HG03139 (cell line): ENCODE measurements around the gene PLCB1.

Experiments used
- ATAC-seq: cut with Tn5 transposase; IDR thresholded peaks from one replicate; pipeline ENCODE4 v1.9.1; 2021; ENCODE audit not compliant: unreplicated experiment

PLCB1 gene

GRCh38 chr20:8480597-8480996 is 348.5 kb downstream of the PLCB1 start:
- no peak for ATAC-seq

- no peak for ATAC-seq
Measured at GRCh38 chr20:8487696-8488095, 355.6 kb downstream of the PLCB1 start.

GRCh38 chr20:8489094-8489883 is 357.2 kb downstream of the PLCB1 start:
- ATAC-seq: no peak

GRCh38 chr20:8490076-8490830 is 358.2 kb downstream of the PLCB1 start:
- no peak for ATAC-seq

- ATAC-seq: no peak
Measured at GRCh38 chr20:8492173-8492572, 360.1 kb downstream of the PLCB1 start.

GRCh38 chr20:8498571-8498970 is 366.5 kb downstream of the PLCB1 start:
- no peak for ATAC-seq

- ATAC-seq: no peak
Measured at GRCh38 chr20:8504030-8504429, 372.0 kb downstream of the PLCB1 start.

GRCh38 chr20:8505476-8506200 is 373.6 kb downstream of the PLCB1 start:
- no peak for ATAC-seq

GRCh38 chr20:8507231-8507630 is 375.2 kb downstream of the PLCB1 start:
- no peak for ATAC-seq

- no peak for ATAC-seq
Measured at GRCh38 chr20:8509809-8510208, 377.7 kb downstream of the PLCB1 start.

- no peak for ATAC-seq
Measured at GRCh38 chr20:8510808-8511207, 378.7 kb downstream of the PLCB1 start.

GRCh38 chr20:8512003-8512402 is 379.9 kb downstream of the PLCB1 start:
- ATAC-seq: no peak

GRCh38 chr20:8515810-8516435 is 383.9 kb downstream of the PLCB1 start:
- ATAC-seq: no peak

- ATAC-seq: no peak
Measured at GRCh38 chr20:8518878-8519277, 386.8 kb downstream of the PLCB1 start.

- no peak for ATAC-seq
Measured at GRCh38 chr20:8519887-8520286, 387.8 kb downstream of the PLCB1 start.

GRCh38 chr20:8522168-8522567 is 390.1 kb downstream of the PLCB1 start:
- ATAC-seq: no peak

- ATAC-seq: no peak
Measured at GRCh38 chr20:8523684-8524083, 391.6 kb downstream of the PLCB1 start.

GRCh38 chr20:8524101-8525016 is 392.3 kb downstream of the PLCB1 start:
- no peak for ATAC-seq

- no peak for ATAC-seq
Measured at GRCh38 chr20:8525017-8525343, 392.9 kb downstream of the PLCB1 start.

GRCh38 chr20:8526610-8527009 is 394.5 kb downstream of the PLCB1 start:
- ATAC-seq: no peak
